Neural cell (in vitro differentiated cells): ENCODE measurements around the gene TMEM14B. TPM values are rescaled to one million over a fixed set of nuclear protein-coding genes. Genes with fewer than 3 reads are reported as not detected.

Experiments used
- H2AFZ ChIP-seq: fragments of 200-600, 300-800 bp; sonication (generic), shearing (Covaris generic); 2 replicates; pipeline ENCODE4 v1.6.0; 2014; ENCODE audit warnings: low read depth, mild to moderate bottlenecking, antibody characterized with exemption, low read length, moderate library complexity
- H3F3A ChIP-seq: fragments of 200-600 bp; shearing (Covaris generic); 2 replicates; pipeline ENCODE4 v1.6.1; 2016; ENCODE audit warnings: mild to moderate bottlenecking, moderate library complexity, mixed read lengths, antibody characterized with exemption, low read length; ENCODE audit not compliant: insufficient read depth, poor library complexity, severe bottlenecking
- H3K27ac ChIP-seq: fragments of 200-600, 300-800 bp; sonication (generic), shearing (Covaris generic); 2 replicates; pipeline ENCODE4 v1.5.1; 2014; ENCODE audit warnings: mild to moderate bottlenecking, low read length, moderate library complexity
- H3K27me3 ChIP-seq: fragments of 300-800, 200-600 bp; sonication (generic), shearing (Covaris generic); 2 replicates; pipeline ENCODE4 v1.6.0; 2014; ENCODE audit warnings: mild to moderate bottlenecking, low read depth, low read length, moderate library complexity; ENCODE audit not compliant: insufficient read depth
- H3K36me3 ChIP-seq: fragments of 300-800, 200-600 bp; sonication (generic), shearing (Covaris generic); 2 replicates; pipeline ENCODE4 v1.5.1; 2014; ENCODE audit warnings: mild to moderate bottlenecking, antibody characterized with exemption, low read length, moderate library complexity; ENCODE audit not compliant: insufficient read depth
- H3K4me2 ChIP-seq: fragments of 300-800, 200-600 bp; sonication (generic), shearing (Covaris generic); 2 replicates; pipeline ENCODE4 v1.6.0; 2014; ENCODE audit warnings: mild to moderate bottlenecking, low read length
- H3K4me3 ChIP-seq: fragments of 300-800, 200-600 bp; sonication (generic), shearing (Covaris generic); 2 replicates; pipeline ENCODE4 v1.5.1; 2014; ENCODE audit warnings: mild to moderate bottlenecking, low read length, moderate library complexity
- H3K79me2 ChIP-seq: fragments of 200-600 bp; shearing (Covaris generic); replicated peaks from 2 replicates; pipeline ENCODE4 v1.6.0; 2014; ENCODE audit warnings: mild to moderate bottlenecking, low read length, moderate library complexity; ENCODE audit not compliant: insufficient read depth
- H3K9ac ChIP-seq: fragments of 300-800, 200-600 bp; sonication (generic), shearing (Covaris generic); 2 replicates; pipeline ENCODE4 v1.6.1; 2016; ENCODE audit warnings: mild to moderate bottlenecking, low read length, mixed read lengths
- H3K9me2 ChIP-seq: fragments of 200-600 bp; shearing (Covaris generic); 2 replicates; pipeline ENCODE4 v1.6.1; 2016; ENCODE audit warnings: mild to moderate bottlenecking, low read length, mixed read lengths; ENCODE audit not compliant: insufficient read depth
- H3K9me3 ChIP-seq: fragments of 200-600, 300-800 bp; sonication (generic), shearing (Covaris generic); 2 replicates; pipeline ENCODE4 v1.6.1; 2016; ENCODE audit warnings: mild to moderate bottlenecking, mixed run types, low read length, moderate library complexity, mixed read lengths
- H4K20me1 ChIP-seq: fragments of 200-600 bp; shearing (Covaris generic); 2 replicates; pipeline ENCODE4 v1.6.1; 2016; ENCODE audit warnings: mild to moderate bottlenecking, mixed run types; ENCODE audit not compliant: insufficient read depth
- CTCF ChIP-seq: fragments of 450-650 bp; IDR thresholded peaks from 2 replicates; pipeline ENCODE4 v1.5.1; 2014; ENCODE audit warnings: antibody characterized with exemption, mild to moderate bottlenecking, moderate library complexity; ENCODE audit not compliant: poor library complexity, severe bottlenecking
- EP300 ChIP-seq: fragments of 450-650 bp; conservative IDR thresholded peaks from 2 replicates; pipeline ENCODE4 v1.6.1; 2014; ENCODE audit warnings: antibody characterized with exemption, mild to moderate bottlenecking, moderate library complexity; ENCODE audit not compliant: poor library complexity, severe bottlenecking
- EZH2 ChIP-seq: fragments of 200-600, 300-800 bp; shearing (Covaris generic), sonication (generic); IDR thresholded peaks from 2 replicates; pipeline ENCODE4 v1.6.1; 2014; ENCODE audit warnings: antibody characterized with exemption, low read length, borderline replicate concordance, mild to moderate bottlenecking; ENCODE audit not compliant: insufficient read depth, poor library complexity, severe bottlenecking
- MXI1 ChIP-seq: fragments of 450-650 bp; conservative IDR thresholded peaks from 2 replicates; pipeline ENCODE4 v1.6.1; 2014; ENCODE audit warnings: antibody characterized with exemption, mild to moderate bottlenecking; ENCODE audit not compliant: poor library complexity, severe bottlenecking
- POLR2AphosphoS5 ChIP-seq: IDR thresholded peaks from 2 replicates; pipeline ENCODE4 v1.6.1; 2012
- RAD21 ChIP-seq: fragments of 450-650 bp; conservative IDR thresholded peaks from 2 replicates; pipeline ENCODE4 v1.6.1; 2014; ENCODE audit warnings: antibody characterized with exemption, mild to moderate bottlenecking, moderate library complexity
- REST ChIP-seq: IDR thresholded peaks from 2 replicates; pipeline ENCODE4 v1.6.1; 2012; ENCODE audit warnings: borderline replicate concordance
- SMC3 ChIP-seq: fragments of 450-650 bp; conservative IDR thresholded peaks from 2 replicates; pipeline ENCODE4 v1.6.1; 2014; ENCODE audit warnings: antibody characterized with exemption, mild to moderate bottlenecking, moderate library complexity; ENCODE audit not compliant: poor library complexity
- TAF1 ChIP-seq: IDR thresholded peaks from 2 replicates; pipeline ENCODE4 v1.6.1; 2012; ENCODE audit warnings: low read depth
- polyA plus RNA-seq: library from polyadenylated mRNA; depleted of rRNA; stranded (reverse); fragments of >200 nt; gene quantifications from 2 replicates; pipeline ENCODE4 v1.2.3, GENCODE V29; 2014

The TMEM14B gene
- polyA plus RNA-seq, 1 donor from 2014 or later: 182 TPM

- Histone ChIP-seq H3K4me3 (no peak overlapping the region), H2AFZ (no peak overlapping the region), H3K9me2 (no peaks in the 10 kb centered on the region), H4K20me1 (no peaks in the 10 kb centered on the region), H3K4me2 (no peak overlapping the region), H3K9ac (no peak overlapping the region), H3K27ac (no peak overlapping the region), H3F3A (no peaks in the 10 kb centered on the region), H3K27me3 (no peaks in the 10 kb centered on the region), H3K36me3 (no peaks in the 10 kb centered on the region), H3K9me3 (no peaks in the 10 kb centered on the region), H3K79me2 (no peaks in the 10 kb centered on the region)
- TF ChIP-seq RAD21: no peak
- no peak for TF ChIP-seq CTCF
- no peak for TF ChIP-seq REST
- TF ChIP-seq TAF1: no peak
- TF ChIP-seq POLR2AphosphoS5: no peak
- TF ChIP-seq MXI1: no peak
- TF ChIP-seq EP300: no peak
- TF ChIP-seq EZH2: no peak
- TF ChIP-seq SMC3: no peak
Measured at GRCh38 chr6:10778230-10778629, 30.6 kb downstream of the TMEM14B start.

GRCh38 chr6:10779076-10779475, 31.5 kb downstream of the TMEM14B start:
- Histone ChIP-seq H3K9me2 (no peaks in the 10 kb centered on the region), H3K27me3 (no peaks in the 10 kb centered on the region), H3F3A (no peaks in the 10 kb centered on the region), H2AFZ (no peak overlapping the region), H3K9me3 (no peaks in the 10 kb centered on the region), H3K9ac (no peak overlapping the region), H3K27ac (no peak overlapping the region), H3K36me3 (no peaks in the 10 kb centered on the region), H3K79me2 (no peaks in the 10 kb centered on the region), H3K4me3 (no peak overlapping the region), H4K20me1 (no peaks in the 10 kb centered on the region), H3K4me2 (no peak overlapping the region)
- TF ChIP-seq RAD21 (no peak), TAF1 (no peak), MXI1 (no peak), REST (no peak), EZH2 (no peak), CTCF (no peak), SMC3 (no peak), EP300 (no peak), POLR2AphosphoS5 (no peak)
